ENCODE measurements around the gene SERINC3. TPM values are rescaled to one million over a fixed set of nuclear protein-coding genes. Genes with fewer than 3 reads are reported as not detected.

SERINC3 gene
- total RNA-seq, 4 donors from 2014 or later = 119 to 140 (median 131) TPM

- no peaks in the 10 kb centered on the region for H3K9me3 ChIP-seq
- H3K4me3 ChIP-seq = peak overlapping the region; percentile 66 to 67
- no peak for ATAC-seq
- peaks cover 4 to 60% (median 36%) of the 10 kb centered on the region in 3 donors for H3K4me1 ChIP-seq
- TF ChIP-seq POLR2AphosphoS5 (IDR thresholded peaks at IDR 0.05) (no peak), POLR2A (IDR thresholded peaks at IDR 0.05) (no peak), CTCF (IDR thresholded peaks at IDR 0.05) (no peak), EP300 (IDR thresholded peaks at IDR 0.05) (no peak)
- no peaks in the 10 kb centered on the region for H3K36me3 ChIP-seq
- H3K27me3 ChIP-seq = no peaks in the 10 kb centered on the region
- H3K27ac ChIP-seq = peak overlapping the region; percentile 92 to 100 (median 96)
- 47 to 53% methylated on average over 3 of the region's 3 CpGs for WGBS, 2 donors (ENCODE audit: low coverage in 1 of 2)
Observed at GRCh38 chr20:44520881-44521280, 989 bp downstream of the SERINC3 start.

DNA sequence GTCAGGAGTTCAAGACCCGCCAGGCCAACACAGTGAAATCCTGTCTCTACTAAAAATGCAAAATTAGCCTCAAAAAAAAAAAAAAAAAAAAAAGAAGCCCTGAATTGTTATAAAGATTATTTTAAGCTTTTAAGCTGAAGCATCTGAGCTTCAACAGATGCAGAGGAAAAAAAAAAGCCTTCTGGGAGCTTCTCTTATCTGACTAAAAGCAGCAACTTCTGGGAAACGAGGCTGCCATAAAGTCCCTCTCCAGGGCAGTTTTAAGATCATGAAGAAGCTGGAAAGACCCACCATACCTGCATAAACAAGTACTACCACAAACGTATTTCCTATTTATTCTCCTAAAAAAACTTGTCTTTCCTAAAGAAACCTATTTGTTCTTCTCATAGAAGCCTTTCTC, 3.6 kb downstream of the SERINC3 start:
- TF ChIP-seq POLR2AphosphoS5 (IDR thresholded peaks at IDR 0.05) (no peak), CTCF (IDR thresholded peaks at IDR 0.05) (no peak), POLR2A (IDR thresholded peaks at IDR 0.05) (no peak), EP300 (IDR thresholded peaks at IDR 0.05) (no peak)

DNA sequence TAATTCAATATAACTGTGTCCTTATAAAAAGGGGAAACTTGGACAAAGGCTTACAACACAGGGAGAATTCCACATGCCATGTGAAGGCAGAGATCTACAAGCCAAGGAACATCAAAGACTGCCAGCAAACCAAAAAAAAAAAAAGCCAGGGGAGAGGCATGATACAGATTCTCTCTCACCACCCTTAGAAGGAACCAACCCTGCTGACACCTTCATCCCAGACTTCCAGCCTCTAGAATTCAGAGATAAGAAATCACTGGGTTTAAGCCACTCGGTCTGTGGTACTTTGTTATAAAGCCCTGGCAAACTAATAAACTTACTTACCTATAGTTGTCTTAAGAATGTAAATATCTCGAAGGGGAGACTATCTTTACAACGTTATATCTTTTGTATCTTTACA, 4.4 kb downstream of the SERINC3 start:
- Histone ChIP-seq H3K27ac (peak overlapping the region in 3 of 4 donors; percentile 33 to 100 (median 50)), H3K4me3 (no peak overlapping the region), H3K36me3 (peaks cover 2 to 11% of the 10 kb centered on the region in 2 donors), H3K27me3 (no peaks in the 10 kb centered on the region), H3K4me1 (peaks cover 4 to 92% (median 40%) of the 10 kb centered on the region in 3 donors), H3K9me3 (no peaks in the 10 kb centered on the region)
- no peak for ATAC-seq
- WGBS, 2 donors (ENCODE audit: low coverage in 1 of 2) = 61 to 65% methylated on average over 3 of the region's 3 CpGs
- TF ChIP-seq POLR2AphosphoS5 (IDR thresholded peaks at IDR 0.05) (no peak), CTCF (IDR thresholded peaks at IDR 0.05) (no peak), EP300 (IDR thresholded peaks at IDR 0.05) (no peak), POLR2A (IDR thresholded peaks at IDR 0.05) (no peak)

More for the DNA sequence above, 3.6 kb downstream of the SERINC3 start:
- no peaks in the 10 kb centered on the region for H3K27me3 ChIP-seq
- H3K4me1 ChIP-seq = peaks cover 4 to 87% (median 40%) of the 10 kb centered on the region in 3 donors
- peak overlapping the region in 2 of 4 donors; percentile 50 to 100 for H3K27ac ChIP-seq
- H3K4me3 ChIP-seq = no peak overlapping the region
- no peaks in the 10 kb centered on the region for H3K9me3 ChIP-seq
- ATAC-seq = no peak
- peaks cover 0 to 4% of the 10 kb centered on the region in 2 donors for H3K36me3 ChIP-seq
- 0 to 51% methylated on average over 1 to 3 of the region's 3 CpGs for WGBS, 2 donors (ENCODE audit: low coverage in 1 of 2)

DNA sequence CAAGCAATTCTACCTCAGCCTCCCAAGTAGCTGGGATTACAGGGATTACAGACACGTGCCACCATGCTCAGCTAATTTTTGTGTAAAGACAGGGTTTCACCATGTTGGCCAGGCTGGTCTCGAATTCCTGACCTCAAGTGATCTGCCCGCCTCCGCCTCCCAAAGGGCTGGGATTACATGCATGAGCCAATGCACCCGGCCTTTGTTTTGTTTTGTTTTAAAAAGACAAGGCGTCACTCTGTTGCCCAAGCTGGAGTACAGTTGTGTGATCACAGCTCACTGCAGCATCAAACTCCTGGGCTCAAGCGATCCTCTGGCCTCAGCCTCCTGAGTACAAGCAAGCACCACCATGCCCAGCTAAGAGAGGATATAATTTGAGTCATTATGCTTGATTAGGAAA, 5.4 kb downstream of the SERINC3 start:
- H3K27ac ChIP-seq = peak overlapping the region in 2 of 4 donors; percentile 26 to 40
- 24% methylated on average over 4 of the region's 7 CpGs; no CpG with 5 or more reads in 1 of the 2 donors for WGBS, 2 donors (ENCODE audit: low coverage in 1 of 2)
- no peaks in the 10 kb centered on the region for H3K27me3 ChIP-seq
- H3K4me3 ChIP-seq = no peak overlapping the region
- peaks cover 4 to 98% (median 40%) of the 10 kb centered on the region in 3 donors for H3K4me1 ChIP-seq
- H3K9me3 ChIP-seq = no peaks in the 10 kb centered on the region
- TF ChIP-seq POLR2A (IDR thresholded peaks at IDR 0.05) = no peak
- H3K36me3 ChIP-seq = peaks cover 2 to 21% of the 10 kb centered on the region in 2 donors
- ATAC-seq = peak; percentile 5

GRCh38 chr20:44513871-44514270, 8.0 kb downstream of the SERINC3 start:
- peaks cover 4 to 47% of the 10 kb centered on the region in 2 donors for H3K36me3 ChIP-seq
- TF ChIP-seq CTCF (IDR thresholded peaks at IDR 0.05) = no peak
- TF ChIP-seq POLR2A (IDR thresholded peaks at IDR 0.05) = no peak
- TF ChIP-seq EP300 (IDR thresholded peaks at IDR 0.05) = no peak
- no peak for TF ChIP-seq POLR2AphosphoS5 (IDR thresholded peaks at IDR 0.05)
- H3K27me3 ChIP-seq = no peaks in the 10 kb centered on the region
- H3K4me3 ChIP-seq = no peak overlapping the region
- no peak for ATAC-seq
- peaks cover 0 to 84% (median 19%) of the 10 kb centered on the region in 3 donors for H3K4me1 ChIP-seq
- H3K9me3 ChIP-seq = no peaks in the 10 kb centered on the region
- WGBS, 2 donors (ENCODE audit: low coverage in 1 of 2) = 74 to 84% methylated on average over 9 to 10 of the region's 10 CpGs
- no peak overlapping the region for H3K27ac ChIP-seq

All from gastroesophageal sphincter (tissue), 4 donors.